ENCODE results near the gene TUFT1. TPM values are rescaled to one million over a fixed set of nuclear protein-coding genes. Genes with fewer than 3 reads are reported as not detected.

Gene TUFT1
- total RNA-seq, 4 donors from 2014 or later, result 3.3 to 8.1 (median 5.3) TPM

DNA sequence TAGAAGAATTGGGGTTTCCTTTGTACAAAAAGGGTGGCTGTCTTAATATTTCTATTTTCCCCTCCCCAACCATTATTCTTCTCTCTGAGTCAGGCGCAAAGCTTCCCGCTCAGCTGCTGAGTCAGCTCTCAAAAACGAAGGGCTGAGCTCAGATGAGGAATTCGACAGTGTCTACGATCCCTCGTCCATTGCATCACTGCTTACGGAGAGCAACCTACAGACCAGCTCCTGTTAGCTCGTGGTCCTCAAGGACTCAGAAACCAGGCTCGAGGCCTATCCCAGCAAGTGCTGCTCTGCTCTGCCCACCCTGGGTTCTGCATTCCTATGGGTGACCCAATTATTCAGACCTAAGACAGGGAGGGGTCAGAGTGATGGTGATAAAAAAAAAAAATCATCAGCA is 3.0 kb upstream of the TUFT1 start:
- H3K4me1 ChIP-seq, result peaks cover 0 to 21% (median 2%) of the 10 kb centered on the region in 4 donors
- H3K27ac ChIP-seq, result no peak overlapping the region
- no peak for TF ChIP-seq POLR2A (IDR thresholded peaks at IDR 0.05)
- H3K36me3 ChIP-seq, result peaks cover 0 to 3% (median 0%) of the 10 kb centered on the region in 3 donors
- WGBS, 2 donors, result 72 to 80% methylated on average over 9 of the region's 9 CpGs
- H3K9me3 ChIP-seq, result no peaks in the 10 kb centered on the region
- no peaks in the 10 kb centered on the region for H3K27me3 ChIP-seq
- DNase-seq (ENCODE audit: low spot score in 2 of 2), result no peak
- no peak overlapping the region for H3K4me3 ChIP-seq

DNA sequence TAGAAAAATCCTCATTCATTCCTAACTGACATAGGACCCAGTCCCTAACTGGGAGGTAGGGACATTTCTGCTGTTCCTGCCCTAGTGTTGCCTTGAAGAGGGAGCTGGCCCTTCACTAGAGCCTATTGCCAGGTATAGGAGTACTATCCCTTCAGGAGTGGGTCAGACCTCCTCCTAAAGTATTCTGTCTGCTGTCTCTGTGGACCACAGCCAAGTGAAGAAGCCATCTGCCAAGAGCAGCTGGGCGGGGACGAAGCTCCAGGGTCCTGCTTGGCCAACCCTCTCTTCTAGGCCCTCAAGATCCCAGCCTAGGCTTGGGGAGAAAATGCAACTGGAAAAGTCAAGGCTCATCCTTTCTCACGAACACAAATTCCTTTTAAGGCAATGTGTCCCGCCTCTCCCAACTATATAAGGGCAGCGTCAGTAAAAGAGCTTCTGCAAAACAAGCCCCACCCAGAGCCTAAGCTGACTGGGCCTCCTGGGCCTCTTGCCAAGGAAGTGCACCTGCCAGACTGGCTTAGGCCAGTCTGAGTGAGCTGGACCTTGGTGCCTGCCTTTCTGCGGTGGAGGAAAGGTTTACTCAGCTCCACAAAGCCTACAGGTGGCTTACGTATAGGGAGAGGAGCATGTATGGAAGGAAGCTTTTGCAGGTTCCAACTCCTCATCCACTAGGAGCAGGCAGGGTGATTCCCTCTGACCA is 638 bp upstream of the TUFT1 start:
- Histone ChIP-seq H3K27ac (peak overlapping the region; percentile 28 to 84 (median 79)), H3K4me1 (peaks cover 0 to 27% (median 2%) of the 10 kb centered on the region in 4 donors), H3K9me3 (no peaks in the 10 kb centered on the region), H3K4me3 (peak overlapping the region; percentile 48 to 77 (median 64)), H3K36me3 (peaks cover 0 to 3% (median 0%) of the 10 kb centered on the region in 3 donors), H3K27me3 (no peaks in the 10 kb centered on the region)
- 37 to 44% methylated on average over 6 to 7 of the region's 7 CpGs for WGBS, 2 donors
- TF ChIP-seq, protein P1, sequence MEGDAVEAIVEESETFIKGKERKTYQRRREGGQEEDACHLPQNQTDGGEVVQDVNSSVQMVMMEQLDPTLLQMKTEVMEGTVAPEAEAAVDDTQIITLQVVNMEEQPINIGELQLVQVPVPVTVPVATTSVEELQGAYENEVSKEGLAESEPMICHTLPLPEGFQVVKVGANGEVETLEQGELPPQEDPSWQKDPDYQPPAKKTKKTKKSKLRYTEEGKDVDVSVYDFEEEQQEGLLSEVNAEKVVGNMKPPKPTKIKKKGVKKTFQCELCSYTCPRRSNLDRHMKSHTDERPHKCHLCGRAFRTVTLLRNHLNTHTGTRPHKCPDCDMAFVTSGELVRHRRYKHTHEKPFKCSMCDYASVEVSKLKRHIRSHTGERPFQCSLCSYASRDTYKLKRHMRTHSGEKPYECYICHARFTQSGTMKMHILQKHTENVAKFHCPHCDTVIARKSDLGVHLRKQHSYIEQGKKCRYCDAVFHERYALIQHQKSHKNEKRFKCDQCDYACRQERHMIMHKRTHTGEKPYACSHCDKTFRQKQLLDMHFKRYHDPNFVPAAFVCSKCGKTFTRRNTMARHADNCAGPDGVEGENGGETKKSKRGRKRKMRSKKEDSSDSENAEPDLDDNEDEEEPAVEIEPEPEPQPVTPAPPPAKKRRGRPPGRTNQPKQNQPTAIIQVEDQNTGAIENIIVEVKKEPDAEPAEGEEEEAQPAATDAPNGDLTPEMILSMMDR (IDR thresholded peaks at IDR 0.05), result no peak
- peak; percentile 28 to 46 for DNase-seq (ENCODE audit: low spot score in 2 of 2)

DNA sequence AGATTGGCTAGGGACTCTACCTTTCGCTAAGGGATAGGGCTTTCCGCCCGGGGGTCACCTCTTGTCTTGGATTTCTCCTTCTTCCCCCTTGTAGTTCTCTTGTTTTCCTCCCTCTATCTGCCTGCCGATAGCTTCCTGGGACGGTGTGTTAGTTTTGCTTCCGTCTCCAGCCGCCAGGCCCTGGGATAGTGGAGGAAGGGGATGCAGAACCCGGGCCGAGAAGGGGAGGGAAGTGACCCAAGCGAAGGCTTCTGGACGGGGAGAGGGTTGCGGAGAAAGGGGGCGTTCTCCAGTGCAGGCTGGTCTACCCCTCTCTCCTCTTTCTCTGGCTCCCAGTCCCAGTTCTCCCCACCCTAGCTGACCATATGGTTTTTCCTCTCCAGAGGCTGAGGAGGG is 871 bp downstream of the TUFT1 start:
- WGBS, 2 donors, result 29 to 41% methylated on average over 13 of the region's 13 CpGs

DNA sequence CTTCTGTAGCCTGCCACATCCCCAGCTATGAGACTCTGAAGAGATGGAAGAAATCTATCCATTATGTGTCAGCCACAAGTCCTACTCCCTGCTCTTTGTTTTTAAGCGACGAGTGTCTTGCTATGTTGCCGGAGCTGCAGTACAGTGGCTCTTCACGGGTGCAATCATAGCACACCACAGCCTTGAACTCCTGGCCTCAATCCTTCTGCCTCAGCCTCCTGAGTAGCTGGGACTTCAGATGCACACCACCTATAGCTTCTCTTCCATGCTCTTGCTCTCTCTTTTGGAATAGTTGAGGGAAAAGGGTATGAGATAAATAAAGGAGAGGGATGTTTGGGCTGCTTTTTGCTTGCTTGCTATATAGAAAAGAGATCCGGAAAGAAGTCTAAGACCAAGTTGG is 1.6 kb downstream of the TUFT1 start:
- Histone ChIP-seq H3K27ac (no peak overlapping the region), H3K4me1 (peaks cover 0 to 28% (median 2%) of the 10 kb centered on the region in 4 donors), H3K9me3 (no peaks in the 10 kb centered on the region), H3K4me3 (no peak overlapping the region), H3K27me3 (no peaks in the 10 kb centered on the region), H3K36me3 (no peaks in the 10 kb centered on the region)
- no peak for DNase-seq (ENCODE audit: low spot score in 2 of 2)
- TF ChIP-seq, protein P1 (IDR thresholded peaks at IDR 0.05), result no peak
- no peak for TF ChIP-seq POLR2A (IDR thresholded peaks at IDR 0.05)
- TF ChIP-seq EP300 (IDR thresholded peaks at IDR 0.05), result no peak
- 90 to 91% methylated on average over 5 of the region's 5 CpGs for WGBS, 2 donors

More for the DNA sequence above, 871 bp downstream of the TUFT1 start:
- Histone ChIP-seq H3K9me3 (no peaks in the 10 kb centered on the region), H3K4me3 (peak overlapping the region; percentile 48 to 77 (median 64)), H3K36me3 (peaks cover 0 to 3% (median 0%) of the 10 kb centered on the region in 3 donors), H3K4me1 (peaks cover 0 to 27% (median 2%) of the 10 kb centered on the region in 4 donors), H3K27me3 (no peaks in the 10 kb centered on the region), H3K27ac (peak overlapping the region; percentile 28 to 84 (median 79))
- TF ChIP-seq EP300 (IDR thresholded peaks at IDR 0.05) (no peak), POLR2A (IDR thresholded peaks at IDR 0.05) (no peak)
- TF ChIP-seq, protein P1 (IDR thresholded peaks at IDR 0.05), result no peak
- DNase-seq (ENCODE audit: low spot score in 2 of 2), result no peak

DNA sequence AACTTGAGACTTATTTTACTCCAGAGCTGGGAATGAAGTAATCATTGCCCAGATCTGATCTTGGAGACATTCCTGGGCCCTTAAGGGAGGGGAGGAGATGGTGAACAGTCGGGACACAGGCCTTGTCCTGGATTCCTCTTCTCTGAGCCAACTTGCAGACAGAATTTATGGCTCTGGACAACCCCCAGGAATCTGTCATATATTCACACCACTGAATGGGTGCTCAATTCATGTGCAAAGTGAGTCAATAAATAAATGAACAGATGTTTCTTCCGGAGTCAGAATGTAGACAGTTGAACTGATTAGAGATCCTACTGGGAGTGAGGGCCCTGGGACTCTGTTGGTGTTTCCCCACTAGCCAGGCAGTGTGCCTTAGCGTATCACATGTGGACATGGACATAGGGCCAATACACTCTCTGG is 2.6 kb downstream of the TUFT1 start:
- 50 to 56% methylated on average over 3 of the region's 3 CpGs for WGBS, 2 donors
- Histone ChIP-seq H3K27ac (peak overlapping the region in 1 of 4 donors; percentile 32), H3K4me1 (peaks cover 0 to 37% (median 5%) of the 10 kb centered on the region in 4 donors), H3K27me3 (no peaks in the 10 kb centered on the region), H3K9me3 (no peaks in the 10 kb centered on the region), H3K4me3 (no peak overlapping the region), H3K36me3 (no peaks in the 10 kb centered on the region)
- TF ChIP-seq, protein P1 (IDR thresholded peaks at IDR 0.05), result no peak
- TF ChIP-seq POLR2A (IDR thresholded peaks at IDR 0.05), result no peak
- no peak for TF ChIP-seq EP300 (IDR thresholded peaks at IDR 0.05)
- no peak for DNase-seq (ENCODE audit: low spot score in 2 of 2)

Data from tibial nerve (tissue), 4 donors.